Germinal center (tissue), 1 donor: ENCODE results near the gene MTA3.
A peak's percentile ranks its signal among the peaks of the same experiment; 100 is the strongest.
"Not testable (repeated sequence)": the region's sequence is repeated elsewhere in the genome, so short reads cannot be mapped to it uniquely, and the experiment has no call there.

Experiments used
- DNase-seq: peaks from one replicate; pipeline ENCODE4 v3.0.0; 2012; ENCODE audit warnings: mixed read lengths, low spot score

The MTA3 gene

GRCh38 chr2:42568401-42569115 is at the start of gene MTA3:
TSS of gene MTA3 (plus strand) at chr2:42568632. CDS start at chr2:42568746, 114 bp downstream.
- DNase-seq, result peak; percentile 80

- DNase-seq, result no peak
These were observed 48.8 kb upstream of the MTA3 start for GRCh38 chr2:42519624-42520023.

- no peak for DNase-seq
These were observed 46.4 kb upstream of the MTA3 start for GRCh38 chr2:42522035-42522434.

- DNase-seq, result no peak
These were observed 45.1 kb upstream of the MTA3 start for GRCh38 chr2:42523341-42523740.

GRCh38 chr2:42532397-42532796 is 36.0 kb upstream of the MTA3 start:
- no peak for DNase-seq

- no peak for DNase-seq
These were observed 30.9 kb upstream of the MTA3 start for GRCh38 chr2:42537493-42537892.

- no peak for DNase-seq
These were observed 25.6 kb upstream of the MTA3 start for GRCh38 chr2:42542871-42543270.

- DNase-seq, result no peak
These were observed 23.3 kb upstream of the MTA3 start for GRCh38 chr2:42545023-42545721.

- no peak for DNase-seq
These were observed 22.5 kb upstream of the MTA3 start for GRCh38 chr2:42545841-42546390.

- DNase-seq, result peak; percentile 51
These were observed 21.4 kb upstream of the MTA3 start for GRCh38 chr2:42547014-42547413.

GRCh38 chr2:42547446-42548295 is 20.8 kb upstream of the MTA3 start:
- no peak for DNase-seq

GRCh38 chr2:42550870-42551269 is 17.6 kb upstream of the MTA3 start:
- DNase-seq, result no peak

GRCh38 chr2:42554392-42554791 is 14.0 kb upstream of the MTA3 start:
- DNase-seq, result no peak

GRCh38 chr2:42556315-42556890 is 12.0 kb upstream of the MTA3 start:
- no peak for DNase-seq

- no peak for DNase-seq
These were observed 11.1 kb upstream of the MTA3 start for GRCh38 chr2:42557306-42557705.

- DNase-seq, result no peak
These were observed 9.6 kb upstream of the MTA3 start for GRCh38 chr2:42558827-42559226.

GRCh38 chr2:42560133-42560532 is 8.3 kb upstream of the MTA3 start:
- DNase-seq, result not testable (repeated sequence)

- no peak for DNase-seq
These were observed 7.5 kb upstream of the MTA3 start for GRCh38 chr2:42560899-42561298.

GRCh38 chr2:42562474-42563144 is 5.8 kb upstream of the MTA3 start:
- no peak for DNase-seq

- no peak for DNase-seq
These were observed 2.4 kb upstream of the MTA3 start for GRCh38 chr2:42566025-42566424.

GRCh38 chr2:42566837-42567321 is 1.6 kb upstream of the MTA3 start:
- peak; percentile 53 for DNase-seq
